K562 (cell line): ENCODE results near the gene RALGAPB. TPM values are rescaled to one million over a fixed set of nuclear protein-coding genes. Genes with fewer than 3 reads are reported as not detected.

Experiments used
- BRD4 ChIP-seq: fragments of 200-600 bp; sonication (generic); IDR thresholded peaks from 2 replicates; pipeline ENCODE4 v1.6.1; 2017; ENCODE audit warnings: inconsistent platforms
- CBFA2T3 ChIP-seq: fragments of 450-650 bp; IDR thresholded peaks from 2 replicates; pipeline ENCODE4 v1.6.1; 2017
- E2F1 ChIP-seq: sonication (generic); formaldehyde crosslinking; IDR thresholded peaks from 2 replicates; pipeline ENCODE4 v1.8.1; 2023; ENCODE audit warnings: mild to moderate bottlenecking, missing genetic modification reagents, moderate library complexity
- GATA2 ChIP-seq: sonication (generic); formaldehyde crosslinking; IDR thresholded peaks from 2 replicates; pipeline ENCODE4 v1.4.0; 2020; ENCODE audit warnings: mild to moderate bottlenecking, missing genetic modification reagents
- KDM1A ChIP-seq, 2 experiments: fragments of 450-650 bp; IDR thresholded peaks; 2 replicates each; pipeline ENCODE4 v1.6.1; 2016; ENCODE audit warnings: mild to moderate bottlenecking in 2 of 2
- PTBP1 ChIP-seq: fragments of 200-400 bp; formaldehyde crosslinking; IDR thresholded peaks from 2 replicates; pipeline ENCODE4 v1.6.1; 2017; ENCODE audit warnings: low read depth, low read length
- SMARCA5 ChIP-seq: fragments of 450-650 bp; IDR thresholded peaks from 2 replicates; pipeline ENCODE4 v1.6.1; 2016
- STAT5A ChIP-seq: IDR thresholded peaks from 2 replicates; pipeline ENCODE4 v1.6.1; 2012; ENCODE audit warnings: low read length, inconsistent platforms, borderline replicate concordance
- UBTF ChIP-seq, 2 experiments: IDR thresholded peaks; 2 replicates each; pipeline ENCODE4 v1.6.1; 2012; ENCODE audit warnings: improper control_type of control experiment in 2 of 2, low read depth in 2 of 2, low read length in 2 of 2, borderline replicate concordance in 1 of 2
- ZC3H11A ChIP-seq: IDR thresholded peaks from 2 replicates; pipeline ENCODE4 v1.6.1; 2012; ENCODE audit warnings: low read depth, low read length, improper control_type of control experiment
- ZNF584 ChIP-seq: fragments of 200-800 bp; sonication (Bioruptor generic); IDR thresholded peaks from 2 replicates; pipeline ENCODE4 v1.6.1; 2016; ENCODE audit warnings: low read depth, mild to moderate bottlenecking, missing genetic modification characterization, missing compliant biosample characterization
- ZNF592 ChIP-seq: fragments of 450-650 bp; IDR thresholded peaks from 2 replicates; pipeline ENCODE4 v1.6.1; 2017; ENCODE audit warnings: antibody characterized with exemption, mild to moderate bottlenecking
- ZNF780A ChIP-seq: fragments of 250-450 bp; sonication (Bioruptor Pico); IDR thresholded peaks from 2 replicates; pipeline ENCODE4 v1.5.0; 2021; ENCODE audit warnings: mild to moderate bottlenecking
- polyA plus RNA-seq, 8 experiments: library from polyadenylated mRNA; depleted of rRNA in 4 of 8; stranded (reverse) in 5 of 8; unstranded in 3 of 8; fragments of >200 nt; fragmentation: Nextera tagmentation in 2 of 8; fragmentation: Illumina TruSeq in 1 of 8; extraction: Ambion mirVana in 2 of 8; extraction: Trizol in 1 of 8; gene quantifications; 2 replicates each; pipeline versions ENCODE4 v1.2.1 to v1.2.3, GENCODE V29; 2011 to 2014; ENCODE audit warnings: inconsistent platforms in 1 of 8, missing spikeins in 1 of 8
- total RNA-seq, 7 experiments: library from RNA; depleted of rRNA in 6 of 7; stranded (reverse); fragments of >200 nt in 6 of 7; fragmentation: Illumina TruSeq in 2 of 7; extraction: Trizol in 2 of 7; gene quantifications; 2 replicates each; pipeline versions ENCODE4 v1.2.1 to v1.2.3, GENCODE V29; 2011 to 2021; ENCODE audit warnings: low replicate concordance in 1 of 7
- TF ChIP-seq, protein P1 (sequence below): fragments of 150-350 bp; conservative IDR thresholded peaks from 2 replicates; pipeline ENCODE4 v1.6.1; 2014; ENCODE audit warnings: low read length
- TF ChIP-seq, protein P2 (sequence below): fragments of 250-450 bp; sonication (Bioruptor Pico); IDR thresholded peaks from 2 replicates; pipeline ENCODE4 v1.4.0; 2020; ENCODE audit warnings: mild to moderate bottlenecking, moderate library complexity, borderline replicate concordance

Gene RALGAPB
- total and polyA plus RNA-seq, 9 of the 15 experiments (the other 6 are each of a cell fraction or from before 2014, with no cell fraction given): 4.3 to 25.6 (median 13.6) TPM

GRCh38 chr20:38563802-38564431 is 91.3 kb downstream of the RALGAPB start (continued):
- TF ChIP-seq UBTF (IDR thresholded peaks at IDR 0.05; ENCODE audit: borderline replicate concordance in 1 of 2, low read depth in 2 of 2, low read length in 2 of 2) (no peak), CBFA2T3 (peak; percentile 98), BRD4 (no peak), E2F1 (CRISPR knock-in tag) (no peak), ZNF584 (CRISPR knock-in tag) (0 out of 2 replicates have a peak, but pooled peaks have one; percentile 45), STAT5A (peak; percentile 92), KDM1A (IDR thresholded peaks at IDR 0.05) (peak; percentile 90 to 94), PTBP1 (no peak), ZNF592 (no peak), ZC3H11A (no peak), SMARCA5 (no peak), GATA2 (CRISPR knock-in tag) (peak; percentile 93), ZNF780A (CRISPR knock-in tag) (no peak)
- TF ChIP-seq, protein P1, sequence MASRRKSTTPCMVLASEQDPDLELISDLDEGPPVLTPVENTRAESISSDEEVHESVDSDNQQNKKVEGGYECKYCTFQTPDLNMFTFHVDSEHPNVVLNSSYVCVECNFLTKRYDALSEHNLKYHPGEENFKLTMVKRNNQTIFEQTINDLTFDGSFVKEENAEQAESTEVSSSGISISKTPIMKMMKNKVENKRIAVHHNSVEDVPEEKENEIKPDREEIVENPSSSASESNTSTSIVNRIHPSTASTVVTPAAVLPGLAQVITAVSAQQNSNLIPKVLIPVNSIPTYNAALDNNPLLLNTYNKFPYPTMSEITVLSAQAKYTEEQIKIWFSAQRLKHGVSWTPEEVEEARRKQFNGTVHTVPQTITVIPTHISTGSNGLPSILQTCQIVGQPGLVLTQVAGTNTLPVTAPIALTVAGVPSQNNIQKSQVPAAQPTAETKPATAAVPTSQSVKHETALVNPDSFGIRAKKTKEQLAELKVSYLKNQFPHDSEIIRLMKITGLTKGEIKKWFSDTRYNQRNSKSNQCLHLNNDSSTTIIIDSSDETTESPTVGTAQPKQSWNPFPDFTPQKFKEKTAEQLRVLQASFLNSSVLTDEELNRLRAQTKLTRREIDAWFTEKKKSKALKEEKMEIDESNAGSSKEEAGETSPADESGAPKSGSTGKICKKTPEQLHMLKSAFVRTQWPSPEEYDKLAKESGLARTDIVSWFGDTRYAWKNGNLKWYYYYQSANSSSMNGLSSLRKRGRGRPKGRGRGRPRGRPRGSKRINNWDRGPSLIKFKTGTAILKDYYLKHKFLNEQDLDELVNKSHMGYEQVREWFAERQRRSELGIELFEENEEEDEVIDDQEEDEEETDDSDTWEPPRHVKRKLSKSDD: no peak
- TF ChIP-seq, protein P2, sequence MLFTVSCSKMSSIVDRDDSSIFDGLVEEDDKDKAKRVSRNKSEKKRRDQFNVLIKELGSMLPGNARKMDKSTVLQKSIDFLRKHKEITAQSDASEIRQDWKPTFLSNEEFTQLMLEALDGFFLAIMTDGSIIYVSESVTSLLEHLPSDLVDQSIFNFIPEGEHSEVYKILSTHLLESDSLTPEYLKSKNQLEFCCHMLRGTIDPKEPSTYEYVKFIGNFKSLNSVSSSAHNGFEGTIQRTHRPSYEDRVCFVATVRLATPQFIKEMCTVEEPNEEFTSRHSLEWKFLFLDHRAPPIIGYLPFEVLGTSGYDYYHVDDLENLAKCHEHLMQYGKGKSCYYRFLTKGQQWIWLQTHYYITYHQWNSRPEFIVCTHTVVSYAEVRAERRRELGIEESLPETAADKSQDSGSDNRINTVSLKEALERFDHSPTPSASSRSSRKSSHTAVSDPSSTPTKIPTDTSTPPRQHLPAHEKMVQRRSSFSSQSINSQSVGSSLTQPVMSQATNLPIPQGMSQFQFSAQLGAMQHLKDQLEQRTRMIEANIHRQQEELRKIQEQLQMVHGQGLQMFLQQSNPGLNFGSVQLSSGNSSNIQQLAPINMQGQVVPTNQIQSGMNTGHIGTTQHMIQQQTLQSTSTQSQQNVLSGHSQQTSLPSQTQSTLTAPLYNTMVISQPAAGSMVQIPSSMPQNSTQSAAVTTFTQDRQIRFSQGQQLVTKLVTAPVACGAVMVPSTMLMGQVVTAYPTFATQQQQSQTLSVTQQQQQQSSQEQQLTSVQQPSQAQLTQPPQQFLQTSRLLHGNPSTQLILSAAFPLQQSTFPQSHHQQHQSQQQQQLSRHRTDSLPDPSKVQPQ (CRISPR knock-in tag): no peak
